Trophoblast cell (in vitro differentiated cells and primary cell): ENCODE results near the gene DSCAM.
A peak's percentile ranks its signal among the peaks of the same experiment; 100 is the strongest.

Experiments used
- DNase-seq, 2 donors: peaks; one replicate each; pipeline ENCODE4 v3.0.0-alpha.2; 2016
- H2AFZ ChIP-seq: 2 replicates; pipeline ENCODE4 v1.6.1; 2013; ENCODE audit warnings: low read length, moderate library complexity, mild to moderate bottlenecking; ENCODE audit not compliant: insufficient read depth, poor library complexity
- H2AK5ac ChIP-seq: 2 replicates; pipeline ENCODE4 v1.6.1; 2013; ENCODE audit warnings: mild to moderate bottlenecking, low read length
- H2BK120ac ChIP-seq: 2 replicates; pipeline ENCODE4 v1.6.1; 2013; ENCODE audit warnings: low read length, mild to moderate bottlenecking, moderate library complexity; ENCODE audit not compliant: insufficient read depth, poor library complexity
- H2BK12ac ChIP-seq: 2 replicates; pipeline ENCODE4 v1.6.1; 2013; ENCODE audit warnings: mild to moderate bottlenecking, low read length, moderate library complexity
- H2BK5ac ChIP-seq: 2 replicates; pipeline ENCODE4 v1.6.1; 2013; ENCODE audit warnings: low read length, low read depth, moderate library complexity, mild to moderate bottlenecking; ENCODE audit not compliant: poor library complexity
- H3K14ac ChIP-seq: 2 replicates; pipeline ENCODE4 v1.6.1; 2013; ENCODE audit warnings: mild to moderate bottlenecking, low read length
- H3K18ac ChIP-seq: 2 replicates; pipeline ENCODE4 v1.6.1; 2013; ENCODE audit warnings: mild to moderate bottlenecking, low read length
- H3K23ac ChIP-seq: 2 replicates; pipeline ENCODE4 v1.6.1; 2013; ENCODE audit warnings: low read length
- H3K27ac ChIP-seq: 2 replicates; pipeline ENCODE4 v1.5.1; 2013; ENCODE audit warnings: low read depth, mild to moderate bottlenecking, inconsistent platforms, low read length, moderate library complexity
- H3K27me3 ChIP-seq: 2 replicates; pipeline ENCODE4 v1.6.1; 2013; ENCODE audit warnings: inconsistent platforms, mild to moderate bottlenecking, low read length, moderate library complexity; ENCODE audit not compliant: insufficient read depth
- H3K36me3 ChIP-seq, 2 experiments: 1 replicate in 1 of 2; 2 replicates in 1 of 2; pipeline ENCODE4 v1.6.1; 2013; ENCODE audit warnings: low read length in 2 of 2, mild to moderate bottlenecking in 2 of 2, moderate library complexity in 1 of 2; ENCODE audit not compliant: insufficient read depth in 2 of 2, control insufficient read depth in 1 of 2
- H3K4ac ChIP-seq: 2 replicates; pipeline ENCODE4 v1.6.1; 2013; ENCODE audit warnings: low read depth, mild to moderate bottlenecking, low read length, moderate library complexity
- H3K4me1 ChIP-seq, 2 experiments: 1 replicate in 1 of 2; 2 replicates in 1 of 2; pipeline ENCODE4 v1.6.1; 2013; ENCODE audit warnings: low read length in 2 of 2, mild to moderate bottlenecking in 2 of 2, moderate library complexity in 1 of 2; ENCODE audit not compliant: insufficient read depth in 2 of 2, control insufficient read depth in 1 of 2
- H3K4me2 ChIP-seq: 2 replicates; pipeline ENCODE4 v1.6.1; 2013; ENCODE audit warnings: inconsistent platforms, mild to moderate bottlenecking, low read length, moderate library complexity
- H3K4me3 ChIP-seq: 2 replicates; pipeline ENCODE4 v1.5.1; 2013; ENCODE audit warnings: mild to moderate bottlenecking, low read depth, low read length, inconsistent platforms
- H3K79me1 ChIP-seq: one replicate; pipeline ENCODE4 v1.6.1; 2013; ENCODE audit warnings: low read length
- H3K79me2 ChIP-seq: 2 replicates; pipeline ENCODE4 v1.6.1; 2013; ENCODE audit warnings: low read length, mild to moderate bottlenecking; ENCODE audit not compliant: control insufficient read depth, insufficient read depth, poor library complexity
- H3K9ac ChIP-seq: 2 replicates; pipeline ENCODE4 v1.6.1; 2013; ENCODE audit warnings: mild to moderate bottlenecking, low read length
- H3K9me3 ChIP-seq: 2 replicates; pipeline ENCODE4 v1.6.1; 2013; ENCODE audit warnings: low read depth, mild to moderate bottlenecking, control low read depth, inconsistent platforms, low read length; ENCODE audit not compliant: insufficient read depth
- H4K12ac ChIP-seq: 2 replicates; pipeline ENCODE4 v1.6.1; 2013; ENCODE audit warnings: low read depth, mild to moderate bottlenecking, low read length, moderate library complexity
- H4K8ac ChIP-seq: 2 replicates; pipeline ENCODE4 v1.6.1; 2013; ENCODE audit warnings: low read depth, mild to moderate bottlenecking, low read length, moderate library complexity
- H4K91ac ChIP-seq: one replicate; pipeline ENCODE4 v1.6.1; 2013; ENCODE audit warnings: low read depth, mild to moderate bottlenecking, low read length, moderate library complexity
- WGBS: extraction: QIAGEN DNeasy Blood & Tissue Kit; methylation state at CpG from one replicate; pipeline ENCODE4 v1.1.7; 2013; ENCODE audit warnings: missing lambda C conversion rate; ENCODE audit not compliant: insufficient read length, insufficient coverage; ENCODE audit errors: extremely low coverage; 5-methylcytosine and 5-hydroxymethylcytosine counted together

Gene DSCAM

DNA sequence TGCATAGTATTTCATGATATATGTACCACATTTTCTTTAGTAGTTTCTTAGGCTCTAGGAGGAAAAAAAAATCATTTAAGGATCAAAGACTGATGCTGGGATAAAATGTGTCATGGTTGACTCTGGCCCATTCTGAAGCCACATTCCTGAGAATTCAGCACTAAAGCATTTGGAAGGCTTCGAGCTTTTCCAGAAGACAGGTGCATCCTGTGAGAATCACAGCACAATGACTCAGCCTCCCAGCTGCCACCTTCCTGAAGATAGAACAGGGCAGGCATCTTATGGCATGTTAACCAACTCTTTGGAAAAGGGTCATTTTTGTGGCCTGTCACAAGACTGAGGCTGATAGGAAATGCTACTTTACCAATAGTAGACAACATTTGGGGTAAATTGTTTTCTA is 619.9 kb downstream of the DSCAM start:
- Histone ChIP-seq H2BK5ac (no peak overlapping the region), H4K8ac (no peak overlapping the region), H4K91ac (no peak overlapping the region), H3K4me3 (no peak overlapping the region), H3K79me2 (no peaks in the 10 kb centered on the region), H3K27ac (no peak overlapping the region), H3K4me2 (no peak overlapping the region), H3K27me3 (no peaks in the 10 kb centered on the region), H3K36me3 (no peaks in the 10 kb centered on the region), H3K9me3 (peaks cover 3% of the 10 kb centered on the region), H4K12ac (no peak overlapping the region), H2AFZ (no peak overlapping the region), H3K9ac (no peak overlapping the region), H3K79me1 (no peaks in the 10 kb centered on the region), H2BK12ac (no peak overlapping the region), H3K4ac (no peak overlapping the region), H3K4me1 (no peaks in the 10 kb centered on the region), H3K18ac (no peak overlapping the region), H2BK120ac (no peak overlapping the region), H2AK5ac (no peak overlapping the region), H3K14ac (no peak overlapping the region), H3K23ac (no peak overlapping the region)
- DNase-seq = peak; percentile 15 to 49
- no CpG with 5 or more reads among the region's 1 CpG for WGBS

DNA sequence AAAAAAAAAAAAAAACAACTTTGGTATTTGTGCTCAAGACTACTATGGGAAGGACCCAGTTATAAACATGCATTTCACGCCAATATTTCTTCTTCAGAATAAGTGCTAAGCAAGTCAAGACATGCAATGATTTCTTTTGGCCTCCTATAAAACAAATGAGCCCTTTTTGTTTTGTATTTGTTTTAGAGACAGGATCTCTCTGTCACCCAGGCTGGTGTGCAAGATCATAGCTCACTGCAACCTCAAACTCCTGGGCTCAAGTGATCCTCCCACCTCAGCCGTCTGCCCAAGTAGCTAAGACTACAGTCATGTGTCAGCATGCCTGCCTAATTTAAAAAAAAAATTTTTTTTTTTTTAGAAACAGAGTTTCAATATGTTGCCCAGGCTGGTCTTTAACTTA is 631.0 kb downstream of the DSCAM start:
- Histone ChIP-seq H3K79me2 (no peaks in the 10 kb centered on the region), H3K9ac (no peak overlapping the region), H3K4me3 (no peak overlapping the region), H3K27ac (no peak overlapping the region), H3K23ac (no peak overlapping the region), H2BK120ac (no peak overlapping the region), H3K14ac (no peak overlapping the region), H4K91ac (no peak overlapping the region), H3K27me3 (no peaks in the 10 kb centered on the region), H3K9me3 (no peaks in the 10 kb centered on the region), H3K4ac (no peak overlapping the region), H2BK5ac (no peak overlapping the region), H3K18ac (no peak overlapping the region), H3K4me2 (no peak overlapping the region), H2AFZ (no peak overlapping the region), H4K8ac (no peak overlapping the region), H3K4me1 (no peaks in the 10 kb centered on the region), H3K79me1 (no peaks in the 10 kb centered on the region), H2BK12ac (no peak overlapping the region), H2AK5ac (no peak overlapping the region), H3K36me3 (no peaks in the 10 kb centered on the region), H4K12ac (no peak overlapping the region)
- DNase-seq = no peak
- no CpG with 5 or more reads among the region's 2 CpGs for WGBS

- Histone ChIP-seq H3K18ac (no peak overlapping the region), H2BK5ac (no peak overlapping the region), H3K4me2 (no peak overlapping the region), H4K12ac (no peak overlapping the region), H3K79me2 (no peaks in the 10 kb centered on the region), H3K9me3 (no peaks in the 10 kb centered on the region), H3K4me3 (no peak overlapping the region), H3K36me3 (no peaks in the 10 kb centered on the region), H4K91ac (no peak overlapping the region), H3K79me1 (no peaks in the 10 kb centered on the region), H2BK120ac (no peak overlapping the region), H3K14ac (no peak overlapping the region), H2BK12ac (no peak overlapping the region), H3K27ac (no peak overlapping the region), H2AFZ (no peak overlapping the region), H3K9ac (no peak overlapping the region), H3K4ac (no peak overlapping the region), H3K23ac (no peak overlapping the region), H4K8ac (no peak overlapping the region), H3K4me1 (no peaks in the 10 kb centered on the region), H2AK5ac (no peak overlapping the region), H3K27me3 (no peaks in the 10 kb centered on the region)
- WGBS = no CpG with 5 or more reads among the region's 2 CpGs
- peak in 1 of 2 donors; percentile 63 for DNase-seq
These were observed 636.7 kb downstream of the DSCAM start for GRCh38 chr21:40210251-40210650.

DNA sequence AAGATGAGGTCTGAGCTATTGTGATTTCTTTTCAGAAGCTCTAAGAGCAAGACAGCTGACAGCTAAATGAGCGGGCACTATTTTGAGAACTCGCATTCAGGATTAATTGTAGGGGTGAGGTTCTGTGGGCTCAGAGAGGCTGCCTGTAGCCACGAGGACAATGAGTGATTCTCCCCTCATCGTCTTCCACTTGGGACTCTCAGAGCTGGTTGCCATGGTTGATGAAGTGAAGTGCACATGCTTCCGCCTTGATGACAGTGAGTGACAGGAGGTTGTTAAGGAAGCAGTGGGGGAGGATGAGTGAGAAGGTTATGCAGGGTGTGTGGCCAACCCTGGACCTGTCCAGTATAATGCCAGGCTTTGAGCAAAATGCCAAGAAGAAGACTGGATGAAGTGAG is 638.0 kb downstream of the DSCAM start:
- Histone ChIP-seq H3K27ac (no peak overlapping the region), H3K23ac (no peak overlapping the region), H2BK12ac (no peak overlapping the region), H3K4me3 (peak overlapping the region; percentile 28), H4K12ac (no peak overlapping the region), H3K27me3 (no peaks in the 10 kb centered on the region), H3K4me2 (no peak overlapping the region), H3K9ac (no peak overlapping the region), H3K36me3 (no peaks in the 10 kb centered on the region), H2BK5ac (no peak overlapping the region), H3K4ac (no peak overlapping the region), H3K9me3 (no peaks in the 10 kb centered on the region), H4K8ac (no peak overlapping the region), H4K91ac (no peak overlapping the region), H3K4me1 (no peaks in the 10 kb centered on the region), H3K79me1 (no peaks in the 10 kb centered on the region), H3K14ac (no peak overlapping the region), H2AFZ (no peak overlapping the region), H2AK5ac (no peak overlapping the region), H3K79me2 (no peaks in the 10 kb centered on the region), H3K18ac (no peak overlapping the region), H2BK120ac (no peak overlapping the region)
- DNase-seq = no peak
- no CpG with 5 or more reads among the region's 5 CpGs for WGBS
